HG03565 (cell line): Measurements from ENCODE around the gene HMGN3.

Source experiments
- ATAC-seq: cut with Tn5 transposase; IDR thresholded peaks from one replicate; pipeline ENCODE4 v1.9.1; 2021; ENCODE audit warnings: mild to moderate bottlenecking, moderate library complexity; ENCODE audit not compliant: unreplicated experiment

The HMGN3 gene

GRCh38 chr6:79233611-79234149 is 802 bp downstream of the HMGN3 start:
- ATAC-seq: peak; percentile 38

GRCh38 chr6:79232696-79233462 is 1.6 kb downstream of the HMGN3 start:
- ATAC-seq: no peak

GRCh38 chr6:79231666-79232065 is 2.8 kb downstream of the HMGN3 start:
- no peak for ATAC-seq

- ATAC-seq: no peak
Measured at GRCh38 chr6:79231101-79231500, 3.4 kb downstream of the HMGN3 start.

- ATAC-seq: no peak
Measured at GRCh38 chr6:79230149-79230548, 4.3 kb downstream of the HMGN3 start.

GRCh38 chr6:79227445-79227844 is 7.0 kb downstream of the HMGN3 start:
- no peak for ATAC-seq

GRCh38 chr6:79226660-79227059 is 7.8 kb downstream of the HMGN3 start:
- no peak for ATAC-seq

GRCh38 chr6:79225717-79226599 is 8.5 kb downstream of the HMGN3 start:
- no peak for ATAC-seq

- no peak for ATAC-seq
Measured at GRCh38 chr6:79223611-79224404, 10.7 kb downstream of the HMGN3 start.

- no peak for ATAC-seq
Measured at GRCh38 chr6:79215213-79215824, 19.2 kb downstream of the HMGN3 start.

GRCh38 chr6:79212859-79213258 is 21.6 kb downstream of the HMGN3 start:
- ATAC-seq: no peak

- no peak for ATAC-seq
Measured at GRCh38 chr6:79208816-79209215, 25.7 kb downstream of the HMGN3 start.

GRCh38 chr6:79203753-79204253 is 30.7 kb downstream of the HMGN3 start:
- no peak for ATAC-seq

- no peak for ATAC-seq
Measured at GRCh38 chr6:79202556-79202955, 31.9 kb downstream of the HMGN3 start.

GRCh38 chr6:79201983-79202382 is 32.5 kb downstream of the HMGN3 start:
- ATAC-seq: no peak

GRCh38 chr6:79201143-79201542 is 33.3 kb downstream of the HMGN3 start:
- ATAC-seq: no peak

GRCh38 chr6:79196912-79197311 is 37.6 kb downstream of the HMGN3 start:
- ATAC-seq: no peak

- no peak for ATAC-seq
Measured at GRCh38 chr6:79193971-79194370, 40.5 kb downstream of the HMGN3 start.

GRCh38 chr6:79189760-79190350 is 44.6 kb downstream of the HMGN3 start:
- no peak for ATAC-seq

GRCh38 chr6:79188885-79189480 is 45.5 kb downstream of the HMGN3 start:
- ATAC-seq: no peak
